Fibroblast of the conjunctiva (primary cell): Measurements from ENCODE around the gene MELTF.

Source experiments
- DNase-seq: peaks from one replicate; pipeline ENCODE4 v3.0.0-alpha.2; 2010; ENCODE audit warnings: low read depth

Gene MELTF

DNA sequence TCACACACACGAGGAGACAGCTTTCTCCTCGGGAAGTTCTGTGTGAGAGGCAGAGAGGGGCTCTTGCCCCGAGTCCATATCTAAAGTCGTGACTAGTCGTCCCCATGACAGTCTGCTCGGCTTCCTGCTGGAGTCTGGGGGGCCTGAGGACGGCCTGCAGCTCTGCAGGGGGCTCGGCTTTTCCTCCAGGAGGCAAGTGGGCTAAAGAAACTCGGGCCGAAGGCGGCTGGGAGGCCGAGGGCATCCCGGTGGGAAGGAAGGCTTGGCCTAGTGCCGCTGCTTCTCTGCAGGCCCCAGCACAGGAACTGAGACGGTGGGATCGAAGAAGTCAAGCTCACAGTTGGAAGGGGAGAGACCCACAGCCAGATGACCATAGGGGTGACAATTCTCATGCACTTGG lies 35.6 kb downstream of the MELTF start:
- DNase-seq: no peak

DNA sequence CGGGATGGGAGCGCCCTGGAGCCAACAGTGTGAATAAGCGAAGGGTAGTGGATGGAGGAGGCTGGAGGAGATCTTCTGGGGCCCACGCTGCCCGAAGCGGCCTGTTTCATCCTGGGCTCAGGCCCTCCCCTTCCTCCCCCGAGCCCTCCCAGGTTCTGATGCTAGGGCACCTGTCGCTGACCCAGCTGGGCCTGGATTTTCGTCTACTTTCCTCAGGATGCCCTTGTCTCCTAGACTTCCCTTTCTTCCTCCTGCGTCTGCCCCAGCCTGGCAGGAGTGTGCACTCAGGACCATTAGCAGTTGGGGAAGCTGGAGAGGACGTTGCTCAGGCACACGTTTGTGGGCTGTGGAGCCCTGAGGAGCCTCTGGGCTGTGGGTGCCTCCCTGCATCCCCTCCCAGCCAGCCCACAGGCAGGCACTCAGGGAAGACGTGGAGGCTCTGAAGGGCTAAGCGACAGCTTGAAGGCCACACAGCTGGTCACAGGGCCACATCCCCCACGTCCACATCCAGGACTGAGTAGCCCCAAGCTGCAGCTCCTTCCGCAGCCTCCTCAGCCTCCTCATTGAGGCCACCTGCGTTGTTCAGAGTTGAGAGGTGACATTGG lies 37.1 kb downstream of the MELTF start:
- no peak for DNase-seq

DNA sequence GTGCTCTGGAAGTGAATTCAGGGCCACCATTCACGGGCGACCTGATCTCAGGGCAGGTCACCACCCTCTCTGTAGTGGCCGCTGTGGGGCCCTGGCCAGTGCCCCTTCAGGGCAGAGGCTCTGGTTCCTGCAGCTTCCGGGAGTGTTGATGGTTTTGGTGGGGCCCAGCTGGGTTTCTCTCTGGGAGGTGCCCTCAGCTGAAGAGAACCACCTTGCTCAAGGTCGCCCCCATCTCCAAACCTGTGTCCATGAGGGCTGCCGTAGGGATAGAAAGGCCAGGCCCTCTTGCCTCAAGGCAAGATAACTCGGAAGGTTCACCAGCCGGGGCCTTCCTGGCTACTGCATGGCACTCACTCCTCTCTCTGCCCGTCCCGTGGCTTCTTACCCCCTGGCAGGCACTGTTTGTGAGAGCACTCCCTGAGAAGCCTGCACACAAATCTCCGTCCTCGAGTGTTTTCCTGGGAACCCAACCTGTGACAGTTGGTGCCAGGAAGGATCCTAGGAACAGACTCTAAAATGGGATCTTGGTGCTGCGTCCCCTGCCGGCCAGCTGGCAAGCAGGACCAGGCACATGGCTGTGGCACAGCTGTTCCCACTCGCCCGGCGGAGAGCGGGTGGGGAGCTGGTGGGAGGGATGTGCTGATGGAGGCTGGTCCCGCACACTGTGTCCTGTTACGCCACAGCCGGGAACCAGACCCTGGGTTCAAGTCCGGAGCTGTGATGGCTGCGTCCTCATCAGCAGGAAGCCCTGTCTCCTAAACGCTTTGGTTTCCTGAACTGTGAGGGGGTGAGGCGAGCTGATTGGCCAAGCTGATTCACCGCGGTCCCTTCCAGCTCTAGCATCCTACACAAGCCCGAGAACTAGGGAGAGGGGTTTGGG lies 37.8 kb downstream of the MELTF start:
- DNase-seq: no peak

DNA sequence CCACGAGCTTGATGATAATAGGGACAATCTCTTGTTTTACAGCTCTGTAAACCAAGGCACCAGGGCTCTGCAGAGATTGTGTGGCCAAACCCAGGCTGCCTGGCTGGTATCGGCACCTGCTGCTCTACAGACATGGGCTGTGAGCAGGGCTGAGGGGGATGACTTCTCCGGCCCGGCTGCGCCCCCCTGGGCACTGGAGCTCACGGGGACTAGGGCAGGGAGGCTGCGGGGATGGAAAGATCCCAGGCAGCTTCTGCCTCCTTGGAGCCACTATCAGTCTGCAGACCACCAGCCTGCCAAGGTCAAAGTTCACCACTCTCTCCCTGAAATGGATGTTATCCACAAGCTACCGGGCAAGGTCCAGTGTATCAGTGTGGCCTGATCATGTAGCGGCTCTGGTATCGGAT lies 39.0 kb downstream of the MELTF start:
- no peak for DNase-seq

DNA sequence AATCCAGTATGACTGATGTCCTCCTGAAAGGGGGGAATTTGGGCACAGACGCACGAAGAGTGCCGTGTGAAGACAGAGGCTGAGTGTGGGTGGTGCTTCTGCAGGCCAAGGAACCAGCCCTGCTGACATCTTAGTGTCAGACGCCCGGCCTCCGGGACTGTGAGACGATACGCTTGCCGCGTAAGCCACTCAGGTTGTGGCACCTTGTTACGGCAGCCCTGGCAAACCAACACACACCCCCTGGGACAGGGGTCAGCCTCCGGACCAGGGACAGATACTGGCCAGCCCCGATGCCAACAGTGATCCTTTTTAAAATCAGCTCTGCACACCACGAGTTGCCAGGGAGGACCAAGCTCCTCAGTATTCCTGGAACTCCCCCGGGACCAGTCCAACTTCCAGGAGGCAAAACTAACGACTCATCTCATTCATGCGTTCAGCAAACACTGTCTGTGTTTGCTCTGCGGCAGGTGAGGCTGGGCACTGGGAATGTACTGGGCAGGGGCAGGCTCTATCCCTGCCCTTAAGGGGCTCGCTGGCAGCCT lies 39.8 kb downstream of the MELTF start:
- DNase-seq: no peak

DNA sequence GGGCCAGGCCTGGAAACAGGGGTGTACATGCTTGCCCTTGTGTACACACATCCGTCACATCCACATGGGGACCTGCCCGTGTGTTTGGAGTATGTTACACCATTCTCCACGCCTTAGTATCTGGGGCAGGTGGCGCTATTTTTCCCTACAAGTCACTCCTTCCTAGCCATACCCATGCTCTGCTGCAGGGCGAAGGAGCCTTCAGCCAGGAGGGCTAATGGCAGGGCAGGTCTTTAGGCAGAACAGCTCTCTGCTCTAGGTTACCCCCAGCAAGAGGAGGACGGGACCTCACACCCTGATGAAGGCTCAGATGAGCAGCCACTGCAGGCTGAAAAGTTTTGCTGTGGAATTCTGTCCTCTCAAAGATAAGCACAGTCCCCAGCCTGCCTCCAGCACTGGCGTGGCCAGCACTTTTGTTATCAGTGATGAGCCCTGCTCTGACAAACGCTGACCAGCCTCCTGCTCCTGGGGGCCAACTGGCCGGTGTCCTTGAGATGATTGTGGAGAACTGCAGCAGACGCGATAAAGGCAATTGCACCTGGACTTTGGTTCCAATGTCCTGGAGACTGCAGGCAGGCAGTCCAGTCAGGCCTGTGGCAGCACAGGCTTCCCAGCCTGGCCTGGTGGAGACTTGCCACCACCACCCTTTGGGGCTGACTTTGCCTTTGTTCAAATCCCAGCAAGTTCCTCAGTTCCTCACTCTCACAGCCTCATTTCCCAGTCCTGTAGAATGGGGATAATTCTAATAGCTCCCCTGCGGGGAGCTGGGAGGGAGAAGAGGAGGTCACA lies 41.2 kb downstream of the MELTF start:
- DNase-seq: no peak

DNA sequence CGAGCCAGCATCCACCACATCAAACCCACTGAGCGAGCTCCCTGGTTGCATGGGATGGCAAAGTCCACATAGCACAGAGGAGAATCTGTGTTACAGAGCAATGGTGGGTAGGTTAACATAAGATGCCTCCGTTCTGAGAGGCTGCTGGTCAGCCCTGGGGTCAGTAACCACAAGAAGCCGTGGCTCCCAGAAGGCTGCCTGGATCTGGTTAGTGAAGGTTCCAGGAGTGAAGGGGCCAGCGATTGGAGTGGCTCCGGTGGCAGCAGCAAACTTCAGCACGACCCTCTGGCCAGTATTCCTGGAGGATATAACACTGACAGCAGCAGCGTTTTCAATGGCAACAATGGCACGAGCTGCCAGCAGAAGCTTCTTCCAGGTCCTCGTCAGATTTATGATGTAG lies 42.6 kb downstream of the MELTF start:
- DNase-seq: no peak

DNA sequence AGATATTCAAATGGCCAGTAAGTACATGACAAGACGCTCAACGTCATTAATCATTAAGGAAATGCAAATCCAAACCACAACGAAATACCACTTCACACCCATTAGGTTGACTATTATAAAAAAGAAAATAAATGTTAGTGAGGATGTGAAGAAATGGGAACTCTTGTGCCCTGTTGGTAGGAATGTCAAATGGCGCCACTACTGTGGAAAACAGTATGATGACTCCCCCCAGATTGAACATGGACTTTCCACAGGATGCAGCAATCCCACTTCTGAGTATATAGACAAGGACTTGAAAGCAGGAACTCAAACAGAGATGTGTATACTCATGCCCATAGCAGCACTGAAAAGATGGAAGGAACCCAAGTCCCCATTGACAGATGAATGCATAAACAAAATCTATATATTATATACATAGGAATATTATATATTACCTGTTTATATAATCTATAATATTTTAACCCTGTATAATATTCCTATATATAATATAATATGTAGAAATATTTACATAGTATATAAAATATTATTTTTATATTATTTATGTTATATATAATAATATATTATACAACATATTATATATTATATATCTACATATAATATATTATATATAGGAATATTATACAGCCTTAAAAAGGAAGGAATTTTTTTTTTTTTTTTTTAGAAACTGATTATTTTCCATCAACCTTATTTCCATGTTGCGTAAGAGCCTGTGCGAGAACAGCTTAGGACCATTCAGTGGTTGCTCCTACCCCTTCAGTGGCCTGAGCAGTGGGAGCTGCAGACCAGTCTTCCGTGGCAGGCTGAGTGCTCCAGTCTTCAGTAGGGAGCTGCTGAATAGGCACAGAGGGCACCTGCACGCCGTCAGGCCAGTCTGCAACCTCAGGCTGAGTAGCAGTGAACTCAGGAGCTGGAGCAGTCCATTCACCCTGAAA lies 43.4 kb downstream of the MELTF start:
- DNase-seq: no peak

DNA sequence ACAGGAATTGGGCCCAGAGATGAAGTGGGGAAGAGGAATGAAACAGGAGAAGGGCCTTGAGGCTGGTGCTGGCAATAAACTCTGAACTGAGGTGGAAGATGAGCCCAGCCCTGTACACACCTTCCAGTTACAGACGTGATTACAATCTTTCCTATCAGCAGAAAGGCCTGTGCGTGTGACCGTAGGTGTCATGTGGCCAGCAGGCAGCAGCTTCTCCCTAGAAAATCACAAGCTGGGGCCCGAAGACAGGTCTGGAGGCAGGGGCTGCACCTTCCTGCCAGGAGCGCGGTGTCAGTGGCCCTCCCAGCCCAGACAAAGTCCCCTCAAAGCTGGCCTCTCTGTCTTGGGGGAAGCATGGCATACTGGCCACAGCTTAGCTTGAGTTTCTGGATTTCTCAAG lies 44.3 kb downstream of the MELTF start:
- DNase-seq: no peak

DNA sequence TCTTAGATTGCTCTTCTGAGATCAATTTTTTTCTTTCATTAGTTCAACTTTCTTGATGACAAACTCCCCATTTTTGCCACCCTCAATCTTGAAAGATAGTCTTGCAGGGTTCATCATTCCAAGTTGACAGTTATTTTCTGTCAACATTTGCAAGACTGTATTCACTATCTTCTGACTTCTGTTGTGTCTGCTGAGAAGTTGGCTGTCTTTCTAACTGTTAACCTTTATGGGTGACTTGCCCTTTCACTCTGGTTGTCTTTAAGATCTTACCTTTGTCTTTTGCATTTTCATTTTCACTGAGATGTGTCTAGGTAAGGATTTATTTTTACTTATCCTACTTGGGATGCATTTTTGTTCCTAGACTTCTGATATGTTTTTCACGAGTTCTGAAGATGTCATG lies 46.4 kb downstream of the MELTF start:
- no peak for DNase-seq

DNA sequence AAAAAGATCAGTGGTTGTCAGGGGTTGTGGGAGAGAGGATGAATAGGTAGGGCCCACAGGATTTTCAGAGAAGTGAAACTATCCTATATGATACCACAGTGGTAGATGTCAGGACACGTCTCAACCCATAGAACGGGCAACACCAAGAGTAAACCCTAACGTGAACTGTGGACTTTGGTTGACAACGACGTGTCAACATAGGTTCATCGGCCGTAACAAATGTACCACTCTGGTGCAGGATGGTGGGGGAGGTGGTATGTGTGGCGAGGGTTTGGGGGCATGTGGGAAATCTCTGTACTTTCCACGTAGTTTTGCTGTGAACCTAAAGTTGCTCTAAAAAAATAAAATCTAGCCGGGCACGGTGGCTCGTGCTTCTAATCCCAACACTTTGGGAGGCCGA lies 48.0 kb downstream of the MELTF start:
- no peak for DNase-seq

DNA sequence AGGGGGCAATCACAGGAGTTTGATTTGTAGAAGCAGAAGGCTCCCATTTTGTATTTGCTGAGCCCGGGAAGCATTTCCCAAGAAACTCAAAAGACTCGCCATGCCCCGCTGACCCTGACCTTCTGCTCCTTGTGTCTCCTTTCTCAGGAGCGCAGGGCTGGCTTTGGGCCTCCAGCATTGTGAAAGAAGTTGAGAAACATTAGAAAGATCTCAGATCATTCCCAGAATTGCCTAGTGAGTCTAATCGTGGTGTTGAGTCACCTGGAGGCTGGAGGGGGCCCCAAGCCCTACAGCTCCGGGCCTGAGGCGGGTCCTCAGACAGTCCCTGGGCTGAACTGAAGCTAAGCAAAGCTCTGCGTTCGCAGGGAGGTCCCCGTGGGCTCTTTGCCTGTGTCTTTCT lies 50.1 kb downstream of the MELTF start:
- peak; percentile 29 for DNase-seq

DNA sequence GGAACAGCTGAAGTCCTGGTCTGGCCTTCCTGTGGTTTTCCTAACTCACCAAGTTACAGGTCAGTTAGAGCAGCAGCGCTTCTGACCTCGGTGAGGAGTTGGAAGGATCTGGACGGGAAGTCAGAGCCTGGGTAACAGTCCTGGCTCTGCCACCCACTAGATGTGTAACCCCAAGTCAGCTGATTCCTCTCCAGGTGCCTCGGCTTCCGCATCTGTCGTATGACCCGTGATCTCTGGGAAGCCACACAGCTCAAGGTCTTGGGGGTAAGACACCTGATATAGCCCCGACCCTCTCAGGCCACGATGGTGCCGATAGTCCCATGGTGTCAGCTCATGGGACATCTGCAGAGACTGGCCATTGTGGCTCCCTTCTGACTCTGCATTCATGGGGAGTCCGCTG lies 52.7 kb downstream of the MELTF start:
- DNase-seq: no peak

DNA sequence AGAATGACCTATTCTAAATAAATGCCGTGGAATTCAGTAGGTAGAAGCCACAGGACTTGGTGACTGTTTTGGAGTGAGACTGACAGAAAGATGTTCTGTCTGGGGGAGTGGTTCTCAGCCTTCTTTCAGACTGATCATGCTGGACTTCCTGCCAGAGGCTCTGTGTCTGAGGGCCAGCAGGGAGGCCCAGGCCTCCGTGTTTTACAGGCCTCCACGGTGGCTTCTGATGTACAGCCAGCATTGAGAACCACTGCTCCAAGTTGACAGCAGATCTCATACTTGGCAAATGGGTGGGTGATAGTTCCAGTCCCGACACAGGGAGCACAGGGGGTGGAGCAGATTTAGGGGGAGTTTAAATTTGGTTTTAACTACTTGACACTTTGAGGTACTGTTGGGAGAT lies 54.3 kb downstream of the MELTF start:
- DNase-seq: no peak

DNA sequence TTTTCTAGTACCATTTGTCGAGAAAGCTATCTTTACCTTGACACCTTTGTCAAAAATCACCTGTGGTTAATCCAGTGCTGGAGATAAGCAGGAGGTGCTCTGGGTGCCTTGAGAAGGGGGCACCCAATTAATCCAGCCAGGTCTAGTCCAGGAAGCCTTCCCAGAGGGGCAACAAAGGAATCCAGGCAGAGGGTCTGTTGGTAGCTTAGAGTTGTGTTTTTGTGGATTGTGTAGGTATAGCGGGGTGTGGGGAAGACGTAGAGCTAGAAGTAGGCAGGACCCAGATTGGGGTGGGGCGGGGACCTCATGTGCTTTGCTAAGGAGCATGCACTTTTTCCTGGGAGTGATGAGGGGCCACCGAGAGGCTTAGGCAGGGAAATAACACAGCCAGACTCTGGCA lies 55.0 kb downstream of the MELTF start:
- no peak for DNase-seq

DNA sequence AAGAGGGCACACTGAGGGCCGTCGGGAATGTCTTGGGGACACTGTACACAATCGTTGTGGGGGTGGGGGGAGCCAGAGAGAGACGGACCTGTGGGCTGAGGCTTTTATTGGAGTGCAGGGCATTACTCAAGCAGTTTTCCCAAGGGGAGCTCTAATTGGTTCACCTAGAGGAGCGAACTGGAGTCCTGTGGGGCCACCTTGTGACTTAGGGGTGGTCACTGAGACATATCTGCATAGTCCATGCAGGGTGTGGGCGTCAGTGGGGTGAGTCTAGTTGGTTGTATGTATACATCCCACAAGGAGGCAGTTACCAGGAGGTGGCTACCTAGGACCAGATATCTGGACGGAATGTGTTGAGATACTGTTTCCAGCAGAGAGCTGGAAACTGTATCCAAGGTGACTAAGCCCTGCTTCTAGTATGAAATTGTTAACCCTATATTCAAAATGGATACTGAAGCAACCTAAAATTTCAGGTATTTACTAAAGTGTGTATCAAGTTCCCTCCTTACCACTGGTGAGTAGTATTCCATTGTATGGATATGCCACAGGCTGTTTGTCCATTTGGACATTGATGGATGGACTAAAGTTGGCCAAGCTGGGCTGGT lies 58.4 kb downstream of the MELTF start:
- DNase-seq: no peak

DNA sequence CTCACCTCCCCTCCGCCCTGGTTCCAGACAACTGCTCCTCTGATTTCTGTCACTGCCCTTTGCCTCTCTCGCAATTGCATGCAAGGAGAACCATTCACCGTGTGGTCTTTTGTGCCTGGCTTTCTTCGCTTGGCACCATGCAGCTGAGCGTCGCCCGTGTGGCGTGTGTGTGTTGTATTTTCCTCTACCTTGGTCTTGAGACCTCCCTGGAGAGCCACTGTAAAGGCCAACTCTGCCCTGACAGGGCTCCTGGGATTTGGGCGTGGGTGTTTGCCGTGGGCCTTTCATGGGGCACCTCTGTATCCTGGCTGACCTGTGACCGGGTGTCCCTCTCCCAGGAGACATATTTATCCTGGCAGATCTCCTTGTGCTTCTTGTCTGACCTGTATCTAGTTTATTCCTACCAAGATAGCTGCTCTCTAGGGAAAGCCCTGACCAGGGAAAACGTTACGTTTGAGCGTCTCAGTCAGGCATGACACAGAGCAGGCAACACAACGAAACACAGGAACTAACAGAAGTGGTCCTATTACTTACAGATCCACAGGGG lies 59.0 kb downstream of the MELTF start:
- no peak for DNase-seq

DNA sequence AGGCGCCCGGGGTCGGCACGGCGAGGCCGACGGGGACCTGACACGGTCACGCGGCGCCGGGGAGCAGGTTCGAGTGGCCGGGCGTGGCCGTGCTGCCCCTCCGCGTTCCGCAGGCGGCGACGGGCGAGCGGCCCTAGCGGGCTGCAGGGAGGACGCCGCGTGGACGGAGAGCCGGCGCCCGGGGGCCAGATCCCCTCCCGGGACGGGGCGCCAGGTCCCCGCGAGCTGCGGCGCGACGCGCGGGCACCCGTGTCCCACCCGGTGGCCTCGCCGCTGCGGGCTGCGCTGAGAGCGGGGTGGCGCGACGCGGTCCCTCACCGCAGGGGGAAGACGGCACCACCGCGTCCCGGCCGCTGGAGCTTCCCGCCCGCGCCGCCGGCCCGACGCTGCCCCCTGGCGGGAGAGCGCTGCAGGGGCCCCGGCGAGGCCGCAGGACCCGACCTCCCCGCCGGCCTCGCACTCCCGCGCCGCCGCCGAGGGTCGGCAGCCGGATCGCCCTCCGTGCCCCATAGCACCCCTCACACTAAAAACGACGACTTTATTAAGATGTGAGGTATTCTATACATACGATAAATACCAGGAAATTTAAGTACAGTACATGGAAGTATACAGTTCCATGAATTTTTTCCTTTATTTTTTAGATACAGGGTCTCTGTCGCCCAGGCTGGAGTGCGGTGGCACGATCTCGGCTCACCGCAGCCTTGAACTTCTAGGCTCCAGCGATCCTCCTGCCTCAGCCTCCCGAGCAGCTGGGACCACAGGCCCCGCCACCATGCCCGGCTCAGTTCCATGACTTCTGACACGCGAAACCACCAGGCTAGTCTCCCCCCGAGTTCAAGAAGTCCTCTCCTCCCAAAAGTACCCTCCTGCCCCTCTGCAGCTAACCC lies 59.7 kb downstream of the MELTF start:
- no peak for DNase-seq

DNA sequence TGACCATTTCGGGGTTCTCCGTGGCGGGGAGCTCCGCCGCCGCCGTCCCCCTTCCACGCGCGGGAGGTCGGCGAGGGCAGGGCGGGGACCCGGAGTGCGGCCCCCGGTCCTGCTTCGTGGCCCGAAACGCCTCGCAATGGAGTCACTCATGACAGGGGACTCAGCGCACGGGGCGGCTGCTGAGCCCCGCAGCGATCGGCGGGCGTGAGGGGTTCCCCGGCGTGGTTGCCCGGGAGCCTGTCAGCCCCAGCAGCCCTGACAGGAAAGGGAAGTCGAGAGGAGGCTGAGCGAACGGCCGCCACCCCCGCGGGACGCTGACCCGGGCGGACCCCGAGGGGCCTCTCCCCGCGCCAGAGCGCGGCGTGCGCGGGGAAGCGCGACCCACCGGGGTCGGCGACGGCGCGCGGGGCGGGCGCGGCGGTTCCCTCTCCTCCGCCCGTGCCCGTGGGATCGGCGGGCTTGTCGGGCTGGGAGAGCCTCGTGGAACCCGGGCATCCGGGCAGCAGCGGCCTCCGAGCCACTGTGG lies 60.4 kb downstream of the MELTF start:
- no peak for DNase-seq
